Activated naive CD8-positive, alpha-beta T cell treated with anti-CD3 and anti-CD28 coated beads for 36 hours (primary cell): ENCODE measurements around the gene OTC. TPM values are rescaled to one million over a fixed set of nuclear protein-coding genes. Genes with fewer than 3 reads are reported as not detected.

Source experiments
- DNase-seq: peaks from one replicate; pipeline ENCODE4 v3.0.0; 2021
- H3K27ac Mint-ChIP-seq: one replicate; pipeline ENCODE4 v1.8.0; 2022; ENCODE audit warnings: mild to moderate bottlenecking, moderate library complexity, mixed read lengths
- H3K27me3 Mint-ChIP-seq: one replicate; pipeline ENCODE4 v1.8.0; 2022; ENCODE audit warnings: mild to moderate bottlenecking, mixed read lengths
- H3K36me3 Mint-ChIP-seq: one replicate; pipeline ENCODE4 v1.8.0; 2021; ENCODE audit warnings: mild to moderate bottlenecking, mixed read lengths
- H3K4me1 Mint-ChIP-seq: one replicate; pipeline ENCODE4 v1.8.0; 2021; ENCODE audit warnings: mixed read lengths
- H3K4me3 Mint-ChIP-seq: one replicate; pipeline ENCODE4 v1.8.0; 2022; ENCODE audit warnings: mild to moderate bottlenecking, moderate library complexity, mixed read lengths
- H3K9me3 Mint-ChIP-seq: one replicate; pipeline ENCODE4 v1.8.0; 2022; ENCODE audit warnings: mixed read lengths
- total RNA-seq, 2 experiments: library from RNA; stranded (reverse); gene quantifications; one replicate each; pipeline ENCODE4 v1.2.3, GENCODE V29; 2021

OTC gene
- total RNA-seq, 2 experiments from 2014 or later: not detected

DNA sequence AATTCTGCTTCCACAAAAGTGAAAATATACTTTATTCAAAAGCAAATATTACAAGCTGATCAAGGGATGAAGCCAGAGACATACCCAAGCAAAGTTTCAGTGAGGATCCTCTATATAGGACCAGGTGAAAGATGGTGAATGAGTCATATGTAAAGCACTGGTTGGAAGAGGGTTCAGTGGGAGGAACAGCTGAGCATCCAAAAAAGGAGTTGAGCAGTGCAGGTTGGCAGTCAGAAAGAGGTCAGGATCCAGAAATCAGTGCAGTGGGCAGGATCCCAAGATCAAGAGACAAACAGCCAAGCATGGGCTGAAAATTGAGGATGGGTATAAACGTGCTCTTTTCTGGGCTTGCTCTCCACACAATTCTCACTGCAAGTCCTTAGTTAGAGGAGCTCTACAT is 30.3 kb downstream of the OTC start:
- DNase-seq: no peak
- no peaks in the 10 kb centered on the region for H3K9me3 Mint-ChIP-seq
- no peak overlapping the region for H3K4me3 Mint-ChIP-seq
- H3K36me3 Mint-ChIP-seq: no peaks in the 10 kb centered on the region
- peaks cover 5% of the 10 kb centered on the region for H3K27me3 Mint-ChIP-seq
- no peaks in the 10 kb centered on the region for H3K4me1 Mint-ChIP-seq
- H3K27ac Mint-ChIP-seq: no peak overlapping the region

DNA sequence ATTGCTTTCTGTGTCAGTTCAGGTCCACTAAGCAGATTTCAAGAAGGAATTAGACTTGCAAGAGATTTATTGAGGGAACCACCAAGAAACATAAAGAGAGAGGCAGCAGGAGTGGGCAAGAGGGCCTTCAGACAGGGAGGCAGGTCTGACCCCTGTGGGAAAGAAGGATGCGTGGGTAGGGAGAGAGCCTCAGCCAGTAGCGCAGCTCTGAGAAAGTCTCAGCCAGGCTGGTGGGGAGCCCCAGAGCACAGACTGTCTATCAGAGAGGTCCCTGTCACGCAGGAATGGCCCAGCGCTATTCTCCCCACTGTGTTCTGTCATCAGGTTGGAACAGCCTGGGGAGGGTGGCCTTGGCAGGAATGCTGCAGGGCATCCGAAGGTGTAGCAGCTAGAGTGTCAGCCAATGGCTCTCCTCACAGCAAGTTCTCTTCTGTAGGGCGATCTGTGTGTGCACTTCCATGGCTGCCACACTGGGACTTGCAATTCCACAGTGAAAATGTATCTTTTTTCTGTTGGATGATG is 48.0 kb downstream of the OTC start:
- Mint-ChIP-seq H3K4me3 (no peak overlapping the region), H3K9me3 (no peaks in the 10 kb centered on the region), H3K27me3 (no peaks in the 10 kb centered on the region), H3K4me1 (no peaks in the 10 kb centered on the region), H3K36me3 (no peaks in the 10 kb centered on the region), H3K27ac (no peak overlapping the region)
- no peak for DNase-seq

DNA sequence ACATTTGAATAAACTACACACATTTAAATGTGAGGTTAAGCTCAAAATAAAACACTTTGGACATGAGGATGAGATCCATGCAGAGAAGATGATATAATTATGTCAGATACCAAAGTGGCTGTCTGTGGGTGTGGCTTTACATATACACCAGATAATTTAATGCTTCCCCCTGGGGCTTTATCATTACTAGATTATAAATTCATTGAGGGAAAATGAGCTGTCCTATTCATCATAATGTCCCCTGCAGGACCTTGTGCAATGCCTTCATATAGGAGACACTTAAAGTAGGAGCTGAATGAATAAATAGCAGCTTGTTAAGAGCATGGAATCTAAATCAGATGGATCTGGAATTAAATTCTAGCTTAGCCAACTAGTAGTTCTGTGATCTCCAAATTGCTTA is 49.7 kb downstream of the OTC start:
- H3K36me3 Mint-ChIP-seq: no peaks in the 10 kb centered on the region
- no peak overlapping the region for H3K27ac Mint-ChIP-seq
- H3K9me3 Mint-ChIP-seq: no peaks in the 10 kb centered on the region
- H3K27me3 Mint-ChIP-seq: peaks cover 5% of the 10 kb centered on the region
- DNase-seq: no peak
- H3K4me3 Mint-ChIP-seq: no peak overlapping the region
- H3K4me1 Mint-ChIP-seq: no peaks in the 10 kb centered on the region

DNA sequence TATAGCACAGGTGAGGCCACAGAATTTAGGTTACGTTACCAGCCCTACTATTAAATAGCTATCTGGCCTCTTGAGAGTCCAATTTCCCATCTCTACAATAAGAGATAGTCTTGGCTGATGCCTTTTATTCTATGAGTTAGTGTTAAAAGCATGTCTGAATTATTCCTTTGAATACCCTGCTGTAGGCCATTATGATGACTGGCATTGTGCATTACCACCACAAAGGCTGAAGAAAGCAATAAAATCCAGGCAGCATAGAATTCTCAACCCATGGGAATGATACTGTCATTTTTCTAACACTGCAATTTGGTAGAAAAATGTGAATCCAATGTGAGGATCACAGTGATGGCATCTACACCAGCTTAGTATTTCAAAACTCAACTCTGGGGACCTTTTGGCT is 51.4 kb downstream of the OTC start:
- H3K27me3 Mint-ChIP-seq: peaks cover 9% of the 10 kb centered on the region
- H3K27ac Mint-ChIP-seq: no peak overlapping the region
- no peaks in the 10 kb centered on the region for H3K4me1 Mint-ChIP-seq
- no peak overlapping the region for H3K4me3 Mint-ChIP-seq
- DNase-seq: no peak
- H3K36me3 Mint-ChIP-seq: no peaks in the 10 kb centered on the region
- no peaks in the 10 kb centered on the region for H3K9me3 Mint-ChIP-seq

DNA sequence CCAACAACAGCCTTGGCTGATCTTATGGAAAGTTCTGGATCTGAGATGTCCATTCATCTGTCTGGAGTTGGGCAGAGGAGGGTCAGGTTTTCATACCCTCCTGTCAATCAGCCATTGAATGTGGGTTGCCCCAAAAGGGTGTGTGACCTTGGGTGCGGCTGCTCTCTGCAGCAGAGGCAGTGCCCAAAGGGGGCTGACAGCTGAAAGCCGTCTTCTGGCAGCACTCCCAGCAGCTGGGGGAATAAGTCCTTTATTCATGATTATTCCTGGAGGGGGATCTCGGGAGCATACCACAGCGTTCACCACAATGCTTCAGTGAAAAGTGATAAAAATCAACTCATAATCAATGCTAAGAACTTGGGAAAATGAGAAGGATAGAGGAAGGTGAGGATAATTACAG is 54.7 kb downstream of the OTC start:
- H3K36me3 Mint-ChIP-seq: no peaks in the 10 kb centered on the region

DNA sequence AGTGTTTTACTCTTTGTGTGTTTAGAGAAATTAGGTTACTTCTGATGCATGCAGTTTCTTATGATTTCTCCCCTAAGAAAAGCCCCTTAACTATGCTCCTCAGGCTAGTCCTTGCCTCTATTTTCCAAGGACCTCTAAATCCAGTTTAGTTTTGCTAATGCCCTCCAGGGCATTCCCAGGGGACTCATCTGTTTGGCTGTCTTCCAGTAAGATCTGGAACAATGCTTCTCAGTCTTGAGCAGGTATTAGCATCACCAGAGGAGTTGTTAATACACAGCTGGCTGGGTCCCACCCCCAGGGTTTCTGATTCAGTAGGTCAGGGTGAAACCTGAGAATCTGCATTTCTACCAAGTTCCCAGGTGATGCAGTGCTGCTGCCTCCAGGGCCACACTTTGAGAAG is 56.9 kb downstream of the OTC start:
- H3K27ac Mint-ChIP-seq: no peak overlapping the region
- H3K36me3 Mint-ChIP-seq: no peaks in the 10 kb centered on the region
- H3K4me1 Mint-ChIP-seq: no peaks in the 10 kb centered on the region
- H3K27me3 Mint-ChIP-seq: peaks cover 9% of the 10 kb centered on the region
- DNase-seq: no peak
- no peaks in the 10 kb centered on the region for H3K9me3 Mint-ChIP-seq
- H3K4me3 Mint-ChIP-seq: no peak overlapping the region

More for the DNA sequence above, 54.7 kb downstream of the OTC start:
- H3K27me3 Mint-ChIP-seq: peaks cover 9% of the 10 kb centered on the region
- H3K4me1 Mint-ChIP-seq: no peaks in the 10 kb centered on the region
- DNase-seq: no peak
- no peaks in the 10 kb centered on the region for H3K9me3 Mint-ChIP-seq
- H3K27ac Mint-ChIP-seq: no peak overlapping the region
- no peak overlapping the region for H3K4me3 Mint-ChIP-seq

DNA sequence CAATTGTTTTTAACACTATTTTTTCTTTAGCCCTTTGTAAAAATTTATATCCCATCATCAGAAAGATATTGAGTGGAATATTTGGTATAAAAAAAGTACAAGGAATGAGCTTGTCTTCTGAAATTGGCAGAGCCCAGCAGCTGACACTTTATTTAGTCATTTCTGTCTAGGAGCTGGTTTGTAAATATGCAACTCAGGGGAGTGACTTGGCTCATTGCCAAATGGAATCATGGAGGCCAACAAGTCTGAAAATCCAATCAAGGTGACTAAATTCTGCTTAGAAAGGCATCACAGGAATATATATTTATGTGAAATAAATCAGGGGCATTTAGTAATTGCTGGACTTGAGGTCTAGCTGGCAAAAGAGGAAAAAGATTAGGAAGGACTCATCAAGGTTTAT is 74.4 kb downstream of the OTC start:
- no peak overlapping the region for H3K4me3 Mint-ChIP-seq
- H3K27me3 Mint-ChIP-seq: no peaks in the 10 kb centered on the region
- no peaks in the 10 kb centered on the region for H3K36me3 Mint-ChIP-seq
- no peak for DNase-seq
- no peak overlapping the region for H3K27ac Mint-ChIP-seq
- no peaks in the 10 kb centered on the region for H3K9me3 Mint-ChIP-seq
- no peaks in the 10 kb centered on the region for H3K4me1 Mint-ChIP-seq

DNA sequence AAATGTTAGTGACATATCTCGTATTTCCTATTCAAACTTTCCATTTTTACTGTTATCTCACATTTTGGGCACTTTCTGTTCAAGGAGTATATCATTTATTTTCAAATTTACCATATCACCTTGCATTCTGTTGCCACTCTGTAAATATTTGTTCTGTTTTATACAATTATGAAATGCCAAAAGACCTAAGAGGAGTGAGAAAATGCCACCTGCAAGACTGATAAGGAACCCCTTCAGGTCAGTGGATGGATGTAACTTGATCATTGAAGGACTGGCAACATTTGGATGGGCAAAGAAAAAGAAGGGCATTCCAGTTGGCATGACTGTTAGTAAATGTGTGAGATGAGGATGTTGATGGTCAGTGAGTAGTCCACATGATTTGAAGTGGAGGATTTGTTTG is 79.1 kb downstream of the OTC start:
- no peak for DNase-seq
- H3K27me3 Mint-ChIP-seq: peaks cover 3% of the 10 kb centered on the region
- H3K36me3 Mint-ChIP-seq: no peaks in the 10 kb centered on the region
- no peaks in the 10 kb centered on the region for H3K4me1 Mint-ChIP-seq
- H3K27ac Mint-ChIP-seq: no peak overlapping the region
- no peak overlapping the region for H3K4me3 Mint-ChIP-seq
- H3K9me3 Mint-ChIP-seq: no peaks in the 10 kb centered on the region

DNA sequence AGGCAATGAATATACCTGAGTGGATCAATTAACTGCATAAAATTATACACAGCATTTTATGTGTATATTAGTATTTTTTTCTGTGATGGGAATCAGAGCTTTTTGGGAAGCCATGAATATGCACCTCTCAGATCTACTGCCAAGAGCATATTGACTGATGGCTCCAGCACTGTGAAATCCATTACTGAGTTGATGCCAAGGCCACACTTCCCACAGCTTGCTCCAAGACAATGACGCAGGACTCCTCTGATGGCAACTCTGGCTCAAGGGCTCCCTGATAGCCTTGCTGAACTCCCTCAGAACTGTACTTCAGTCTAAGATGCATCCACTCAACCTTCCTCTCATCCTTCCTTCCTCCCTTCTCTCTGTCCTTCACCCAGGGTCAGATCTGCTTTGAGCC is 82.7 kb downstream of the OTC start:
- no peak overlapping the region for H3K27ac Mint-ChIP-seq
- no peaks in the 10 kb centered on the region for H3K36me3 Mint-ChIP-seq
- no peak overlapping the region for H3K4me3 Mint-ChIP-seq
- DNase-seq: no peak
- peaks cover 3% of the 10 kb centered on the region for H3K27me3 Mint-ChIP-seq
- no peaks in the 10 kb centered on the region for H3K9me3 Mint-ChIP-seq
- no peaks in the 10 kb centered on the region for H3K4me1 Mint-ChIP-seq

DNA sequence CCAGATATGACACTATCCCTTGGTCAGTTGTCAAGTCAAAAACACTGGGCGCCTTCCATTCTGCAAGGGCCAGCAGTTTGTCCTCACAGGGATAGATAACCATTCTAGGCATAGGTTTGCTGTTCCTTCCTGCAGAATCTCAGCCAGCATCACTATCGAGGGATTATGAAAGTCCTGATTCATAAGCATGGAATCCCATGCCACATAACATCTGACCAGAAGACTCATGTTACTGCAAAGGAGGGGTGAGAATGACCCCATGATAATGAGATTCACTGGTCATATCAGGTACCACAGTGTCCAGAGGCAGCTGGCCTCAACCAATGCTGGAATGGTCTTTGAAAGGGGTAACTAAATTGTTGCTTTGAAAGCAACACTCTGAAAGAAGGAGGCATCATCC is 84.7 kb downstream of the OTC start:
- no peak for DNase-seq
- H3K9me3 Mint-ChIP-seq: no peaks in the 10 kb centered on the region
- H3K36me3 Mint-ChIP-seq: no peaks in the 10 kb centered on the region
- no peak overlapping the region for H3K4me3 Mint-ChIP-seq
- no peak overlapping the region for H3K27ac Mint-ChIP-seq
- H3K4me1 Mint-ChIP-seq: no peaks in the 10 kb centered on the region
- peaks cover 3% of the 10 kb centered on the region for H3K27me3 Mint-ChIP-seq

DNA sequence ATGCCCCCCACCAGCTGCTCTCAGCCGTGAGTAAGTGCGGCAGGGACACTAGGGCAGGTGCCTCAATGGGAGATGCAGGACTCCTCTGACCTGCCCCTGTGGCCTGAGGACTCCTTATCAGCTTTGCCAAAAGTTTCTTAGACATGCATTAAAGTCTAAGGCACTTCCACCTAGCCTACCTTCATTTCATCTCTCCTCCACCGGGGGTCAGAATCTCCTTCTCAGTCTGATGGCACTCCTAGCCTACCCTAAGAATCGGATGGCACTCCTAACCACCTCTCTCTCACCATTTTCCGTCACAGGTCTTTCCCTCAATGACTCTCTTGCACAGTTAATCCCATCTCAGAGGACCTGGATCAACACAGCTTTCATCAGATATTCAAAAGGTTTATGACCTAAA is 85.9 kb downstream of the OTC start:
- peaks cover 3% of the 10 kb centered on the region for H3K27me3 Mint-ChIP-seq
- DNase-seq: no peak
- H3K9me3 Mint-ChIP-seq: no peaks in the 10 kb centered on the region
- no peaks in the 10 kb centered on the region for H3K36me3 Mint-ChIP-seq
- no peak overlapping the region for H3K4me3 Mint-ChIP-seq
- no peaks in the 10 kb centered on the region for H3K4me1 Mint-ChIP-seq
- no peak overlapping the region for H3K27ac Mint-ChIP-seq

DNA sequence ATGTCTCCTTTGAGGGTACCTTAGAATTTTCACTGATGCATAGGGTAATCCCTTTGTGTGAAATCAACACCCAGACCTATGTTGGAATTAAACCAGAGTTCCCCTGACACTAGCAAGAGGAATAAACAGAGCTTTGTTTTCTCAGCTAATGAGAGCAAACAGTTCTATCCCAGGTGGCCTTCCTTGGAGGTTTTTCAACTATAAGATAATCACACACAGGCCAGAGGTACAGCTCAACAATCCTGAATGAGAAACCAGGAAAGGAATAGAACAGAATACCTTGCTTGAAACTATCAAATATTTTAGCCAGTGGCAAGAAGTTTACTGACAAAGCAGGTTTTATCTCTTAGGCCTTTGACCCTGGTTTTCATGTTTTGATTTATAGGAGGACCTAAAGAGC is 100.2 kb downstream of the OTC start:
- no peaks in the 10 kb centered on the region for H3K36me3 Mint-ChIP-seq
- H3K27me3 Mint-ChIP-seq: peaks cover 4% of the 10 kb centered on the region
- H3K4me3 Mint-ChIP-seq: no peak overlapping the region
- no peaks in the 10 kb centered on the region for H3K4me1 Mint-ChIP-seq
- no peaks in the 10 kb centered on the region for H3K9me3 Mint-ChIP-seq
- no peak overlapping the region for H3K27ac Mint-ChIP-seq
- no peak for DNase-seq

DNA sequence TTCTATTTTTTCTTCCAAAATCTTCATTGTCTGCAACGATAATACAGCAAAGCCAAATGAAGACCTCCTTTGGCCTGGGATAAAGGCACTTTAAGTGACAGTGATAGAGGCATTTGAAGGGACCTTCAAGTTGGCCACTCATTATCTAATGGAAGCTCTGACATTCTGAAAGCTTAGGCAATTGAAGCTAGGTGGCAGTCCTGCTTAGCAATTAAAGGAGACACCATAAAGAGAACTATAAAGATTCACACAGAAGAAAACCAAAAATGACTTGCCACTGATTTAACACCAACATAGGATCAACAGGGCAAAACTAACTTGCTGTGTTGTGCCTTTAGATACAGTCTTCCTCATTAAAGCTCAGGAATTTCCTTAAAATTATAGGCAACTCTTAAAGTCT is 105.7 kb downstream of the OTC start:
- H3K9me3 Mint-ChIP-seq: no peaks in the 10 kb centered on the region
- H3K4me1 Mint-ChIP-seq: no peaks in the 10 kb centered on the region
- no peaks in the 10 kb centered on the region for H3K27me3 Mint-ChIP-seq
- no peak for DNase-seq
- no peaks in the 10 kb centered on the region for H3K36me3 Mint-ChIP-seq
- no peak overlapping the region for H3K27ac Mint-ChIP-seq
- no peak overlapping the region for H3K4me3 Mint-ChIP-seq

DNA sequence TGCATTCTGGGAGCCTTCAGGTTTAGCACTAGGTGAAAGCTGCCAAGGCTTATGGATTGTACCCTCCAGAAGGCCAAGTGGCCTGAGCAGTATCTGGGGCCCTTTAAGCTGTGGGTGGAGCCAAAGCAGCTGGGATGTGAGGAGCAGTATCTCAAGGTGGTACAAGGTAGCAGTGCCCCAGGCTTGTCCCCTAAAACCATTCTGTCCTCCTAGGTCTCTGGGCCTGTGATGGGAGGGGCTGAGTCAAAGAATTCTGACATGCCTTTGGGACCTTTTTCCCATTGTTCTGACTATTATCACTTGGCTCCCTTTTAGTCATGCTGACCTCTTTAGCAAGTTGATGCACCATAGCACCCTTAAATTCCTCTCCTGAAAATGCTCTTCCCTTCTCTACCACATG is 109.9 kb downstream of the OTC start:
- no peak overlapping the region for H3K4me3 Mint-ChIP-seq
- H3K4me1 Mint-ChIP-seq: no peaks in the 10 kb centered on the region
- H3K9me3 Mint-ChIP-seq: no peaks in the 10 kb centered on the region
- no peak overlapping the region for H3K27ac Mint-ChIP-seq
- no peak for DNase-seq
- peaks cover 4% of the 10 kb centered on the region for H3K27me3 Mint-ChIP-seq
- H3K36me3 Mint-ChIP-seq: no peaks in the 10 kb centered on the region

DNA sequence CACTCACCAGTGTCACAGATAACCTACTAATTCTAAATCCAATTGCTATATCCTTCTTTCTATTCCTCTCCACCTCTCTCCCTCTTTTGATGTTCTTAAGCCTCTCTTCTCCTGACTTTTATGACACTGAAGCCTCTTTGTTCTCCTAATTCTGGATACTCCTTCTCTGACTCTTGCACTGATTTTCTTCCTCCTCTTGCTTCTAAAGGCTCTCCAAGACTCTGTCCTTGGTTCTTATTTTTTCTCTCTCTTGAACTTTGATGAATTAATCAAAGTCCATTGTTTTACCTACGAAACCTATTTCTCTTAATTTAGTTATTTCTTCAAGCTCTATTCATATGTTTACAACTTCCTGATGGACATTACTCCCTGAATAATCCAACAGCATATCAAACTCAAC is 113.3 kb downstream of the OTC start:
- no peak for DNase-seq
- Mint-ChIP-seq H3K4me1 (no peaks in the 10 kb centered on the region), H3K36me3 (no peaks in the 10 kb centered on the region), H3K27me3 (peaks cover 4% of the 10 kb centered on the region), H3K9me3 (no peaks in the 10 kb centered on the region), H3K27ac (no peak overlapping the region), H3K4me3 (no peak overlapping the region)

DNA sequence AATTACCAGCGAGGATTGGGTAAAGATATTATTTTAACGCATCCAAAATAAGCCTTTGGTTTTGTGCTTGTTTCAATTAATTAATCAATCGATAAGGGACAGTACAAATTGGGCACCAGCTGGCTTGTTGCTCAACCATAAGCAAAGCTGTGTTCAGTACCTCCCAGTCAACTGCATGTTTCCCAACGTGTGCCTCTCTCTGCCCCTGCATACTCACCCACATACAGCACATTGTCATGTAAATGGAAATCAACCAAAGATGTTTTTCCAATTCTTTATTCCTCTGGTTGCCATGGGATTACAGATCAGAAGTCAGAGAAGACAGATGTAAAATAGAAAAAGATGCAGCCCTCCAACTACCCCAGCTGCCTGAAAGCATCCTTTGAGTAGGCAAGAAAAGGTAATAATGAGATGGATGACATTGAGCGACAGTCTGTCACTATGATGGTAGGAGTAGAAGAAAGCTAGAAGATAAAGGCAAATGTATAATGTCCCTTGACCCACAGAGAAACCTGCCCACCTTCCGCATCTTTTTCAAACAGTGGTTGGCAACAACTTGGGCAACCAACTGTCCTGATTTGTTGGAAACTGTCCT is 116.3 kb downstream of the OTC start:
- Mint-ChIP-seq H3K36me3 (no peaks in the 10 kb centered on the region), H3K4me1 (no peaks in the 10 kb centered on the region), H3K27me3 (peaks cover 4% of the 10 kb centered on the region), H3K4me3 (no peak overlapping the region), H3K27ac (no peak overlapping the region), H3K9me3 (no peaks in the 10 kb centered on the region)
- DNase-seq: no peak
